ENCODE data around the gene SCAF4. TPM values are rescaled to one million over a fixed set of nuclear protein-coding genes. Genes with fewer than 3 reads are reported as not detected.

SCAF4 gene
- total and polyA plus RNA-seq, 5 donors from 2014 or later: 15.8 to 70.9 (median 20.6) TPM

GRCh38 chr21:31728952-31729351 is 3.0 kb downstream of the SCAF4 start:
- Mint-ChIP-seq H3K4me1 (peaks cover 15 to 35% (median 19%) of the 10 kb centered on the region in 4 donors), H3K27ac (no peak overlapping the region), H3K27me3 (no peaks in the 10 kb centered on the region), H3K4me3 (no peak overlapping the region), H3K9me3 (peaks cover 0 to 2% (median 0%) of the 10 kb centered on the region in 7 donors), H3K36me3 (no peaks in the 10 kb centered on the region)
- H3K4me1 ChIP-seq (ENCODE audit: control insufficient read depth, insufficient read depth, low read length, poor library complexity, severe bottlenecking): peaks cover 65% of the 10 kb centered on the region
- peak overlapping the region; percentile 91 for H3K4me3 ChIP-seq (ENCODE audit: low read depth, low read length)
- ATAC-seq (ENCODE audit: low read depth in 2 of 2) (no peak), DNase-seq (no peak)
- H3K27ac ChIP-seq (ENCODE audit: insufficient read depth, low read length, poor library complexity, severe bottlenecking): no peak overlapping the region
- no peaks in the 10 kb centered on the region for H3K36me3 ChIP-seq (ENCODE audit: control insufficient read depth, insufficient read depth, low read length)
- no peaks in the 10 kb centered on the region for H3K27me3 ChIP-seq (ENCODE audit: control insufficient read depth, insufficient read depth, low read length)
- H3K9me3 ChIP-seq (ENCODE audit: control insufficient read depth in 2 of 2, low read length in 2 of 2): no peaks in the 10 kb centered on the region

- H3K9me3 ChIP-seq (ENCODE audit: control insufficient read depth in 2 of 2, low read length in 2 of 2): no peaks in the 10 kb centered on the region
- no peak overlapping the region for H3K4me3 Mint-ChIP-seq
- H3K27me3 Mint-ChIP-seq: no peaks in the 10 kb centered on the region
- H3K27ac ChIP-seq (ENCODE audit: insufficient read depth, low read length, poor library complexity, severe bottlenecking): no peak overlapping the region
- H3K36me3 Mint-ChIP-seq: no peaks in the 10 kb centered on the region
- H3K36me3 ChIP-seq (ENCODE audit: control insufficient read depth, insufficient read depth, low read length): no peaks in the 10 kb centered on the region
- no peak overlapping the region for H3K27ac Mint-ChIP-seq
- no peaks in the 10 kb centered on the region for H3K27me3 ChIP-seq (ENCODE audit: control insufficient read depth, insufficient read depth, low read length)
- H3K4me3 ChIP-seq (ENCODE audit: low read depth, low read length): peak overlapping the region; percentile 5
- no peak for DNase-seq
- ATAC-seq (ENCODE audit: low read depth in 2 of 2): no peak
- peaks cover 20 to 43% (median 25%) of the 10 kb centered on the region in 4 donors for H3K4me1 Mint-ChIP-seq
- peaks cover 0 to 2% (median 0%) of the 10 kb centered on the region in 7 donors for H3K9me3 Mint-ChIP-seq
- H3K4me1 ChIP-seq (ENCODE audit: control insufficient read depth, insufficient read depth, low read length, poor library complexity, severe bottlenecking): peaks cover 58% of the 10 kb centered on the region
These were observed 3.7 kb downstream of the SCAF4 start for GRCh38 chr21:31728191-31728590.

- Histone ChIP-seq H3K4me1 (ENCODE audit: control insufficient read depth, insufficient read depth, low read length, poor library complexity, severe bottlenecking) (peaks cover 55% of the 10 kb centered on the region), H3K9me3 (ENCODE audit: control insufficient read depth in 2 of 2, low read length in 2 of 2) (no peaks in the 10 kb centered on the region), H3K27ac (ENCODE audit: insufficient read depth, low read length, poor library complexity, severe bottlenecking) (no peak overlapping the region), H3K4me3 (ENCODE audit: low read depth, low read length) (no peak overlapping the region), H3K27me3 (ENCODE audit: control insufficient read depth, insufficient read depth, low read length) (no peaks in the 10 kb centered on the region), H3K36me3 (ENCODE audit: control insufficient read depth, insufficient read depth, low read length) (no peaks in the 10 kb centered on the region)
- H3K4me3 Mint-ChIP-seq: peak overlapping the region in 1 of 4 donors; percentile 32
- no peak for DNase-seq
- ATAC-seq (ENCODE audit: low read depth in 2 of 2): no peak
- no peak overlapping the region for H3K27ac Mint-ChIP-seq
- no peaks in the 10 kb centered on the region for H3K27me3 Mint-ChIP-seq
- H3K4me1 Mint-ChIP-seq: peaks cover 20 to 53% (median 30%) of the 10 kb centered on the region in 4 donors
- H3K36me3 Mint-ChIP-seq: no peaks in the 10 kb centered on the region
- H3K9me3 Mint-ChIP-seq: peaks cover 0 to 2% (median 0%) of the 10 kb centered on the region in 7 donors
These were observed 4.7 kb downstream of the SCAF4 start for GRCh38 chr21:31727181-31727580.

GRCh38 chr21:31726407-31726806 is 5.5 kb downstream of the SCAF4 start:
- Mint-ChIP-seq H3K4me1 (peaks cover 22 to 61% (median 35%) of the 10 kb centered on the region in 4 donors), H3K9me3 (peaks cover 0 to 2% (median 0%) of the 10 kb centered on the region in 7 donors), H3K4me3 (peak overlapping the region in 1 of 4 donors; percentile 31), H3K27ac (no peak overlapping the region), H3K27me3 (no peaks in the 10 kb centered on the region), H3K36me3 (no peaks in the 10 kb centered on the region)
- H3K36me3 ChIP-seq (ENCODE audit: control insufficient read depth, insufficient read depth, low read length): no peaks in the 10 kb centered on the region
- peaks cover 57% of the 10 kb centered on the region for H3K4me1 ChIP-seq (ENCODE audit: control insufficient read depth, insufficient read depth, low read length, poor library complexity, severe bottlenecking)
- no peaks in the 10 kb centered on the region for H3K9me3 ChIP-seq (ENCODE audit: control insufficient read depth in 2 of 2, low read length in 2 of 2)
- DNase-seq (no peak), ATAC-seq (ENCODE audit: low read depth in 2 of 2) (no peak)
- no peak overlapping the region for H3K27ac ChIP-seq (ENCODE audit: insufficient read depth, low read length, poor library complexity, severe bottlenecking)
- no peaks in the 10 kb centered on the region for H3K27me3 ChIP-seq (ENCODE audit: control insufficient read depth, insufficient read depth, low read length)
- peak overlapping the region; percentile 23 for H3K4me3 ChIP-seq (ENCODE audit: low read depth, low read length)

GRCh38 chr21:31725202-31725839 is 6.6 kb downstream of the SCAF4 start:
- Mint-ChIP-seq H3K9me3 (no peaks in the 10 kb centered on the region), H3K4me3 (peak overlapping the region; percentile 18 to 73 (median 51)), H3K4me1 (peaks cover 31 to 69% (median 44%) of the 10 kb centered on the region in 4 donors), H3K27me3 (no peaks in the 10 kb centered on the region), H3K27ac (peak overlapping the region; percentile 25 to 65 (median 27)), H3K36me3 (no peaks in the 10 kb centered on the region)
- Histone ChIP-seq H3K9me3 (ENCODE audit: control insufficient read depth in 2 of 2, low read length in 2 of 2) (no peaks in the 10 kb centered on the region), H3K4me1 (ENCODE audit: control insufficient read depth, insufficient read depth, low read length, poor library complexity, severe bottlenecking) (peaks cover 56% of the 10 kb centered on the region), H3K27me3 (ENCODE audit: control insufficient read depth, insufficient read depth, low read length) (no peaks in the 10 kb centered on the region), H3K4me3 (ENCODE audit: low read depth, low read length) (peak overlapping the region; percentile 64), H3K36me3 (ENCODE audit: control insufficient read depth, insufficient read depth, low read length) (no peaks in the 10 kb centered on the region), H3K27ac (ENCODE audit: insufficient read depth, low read length, poor library complexity, severe bottlenecking) (no peak overlapping the region)
- ATAC-seq (ENCODE audit: low read depth in 2 of 2) (no peak), DNase-seq (no peak)

- Mint-ChIP-seq H3K36me3 (peaks cover 5% of the 10 kb centered on the region), H3K27me3 (no peaks in the 10 kb centered on the region), H3K9me3 (no peaks in the 10 kb centered on the region), H3K27ac (peak overlapping the region in 1 of 3 donors; percentile 65), H3K4me1 (peaks cover 37 to 69% (median 50%) of the 10 kb centered on the region in 4 donors), H3K4me3 (peak overlapping the region in 3 of 4 donors; percentile 10 to 55 (median 47))
- Histone ChIP-seq H3K9me3 (ENCODE audit: control insufficient read depth in 2 of 2, low read length in 2 of 2) (no peaks in the 10 kb centered on the region), H3K27ac (ENCODE audit: insufficient read depth, low read length, poor library complexity, severe bottlenecking) (no peak overlapping the region), H3K27me3 (ENCODE audit: control insufficient read depth, insufficient read depth, low read length) (no peaks in the 10 kb centered on the region), H3K36me3 (ENCODE audit: control insufficient read depth, insufficient read depth, low read length) (no peaks in the 10 kb centered on the region), H3K4me1 (ENCODE audit: control insufficient read depth, insufficient read depth, low read length, poor library complexity, severe bottlenecking) (peaks cover 52% of the 10 kb centered on the region), H3K4me3 (ENCODE audit: low read depth, low read length) (peak overlapping the region; percentile 64)
- no peak for ATAC-seq (ENCODE audit: low read depth in 2 of 2)
- no peak for DNase-seq
These were observed 7.4 kb downstream of the SCAF4 start for GRCh38 chr21:31724552-31724951.

- peak overlapping the region; percentile 37 for H3K4me3 ChIP-seq (ENCODE audit: low read depth, low read length)
- peaks cover 34% of the 10 kb centered on the region for H3K4me1 ChIP-seq (ENCODE audit: control insufficient read depth, insufficient read depth, low read length, poor library complexity, severe bottlenecking)
- Mint-ChIP-seq H3K4me1 (peaks cover 50 to 91% (median 67%) of the 10 kb centered on the region in 4 donors), H3K27ac (peak overlapping the region; percentile 1 to 77 (median 12)), H3K9me3 (no peaks in the 10 kb centered on the region), H3K27me3 (no peaks in the 10 kb centered on the region), H3K4me3 (peak overlapping the region; percentile 67 to 83 (median 71)), H3K36me3 (peaks cover 12% of the 10 kb centered on the region)
- DNase-seq (no peak), ATAC-seq (ENCODE audit: low read depth in 2 of 2) (no peak)
- H3K9me3 ChIP-seq (ENCODE audit: control insufficient read depth in 2 of 2, low read length in 2 of 2): no peaks in the 10 kb centered on the region
- no peaks in the 10 kb centered on the region for H3K27me3 ChIP-seq (ENCODE audit: control insufficient read depth, insufficient read depth, low read length)
- H3K27ac ChIP-seq (ENCODE audit: insufficient read depth, low read length, poor library complexity, severe bottlenecking): no peak overlapping the region
- H3K36me3 ChIP-seq (ENCODE audit: control insufficient read depth, insufficient read depth, low read length): no peaks in the 10 kb centered on the region
These were observed 10.5 kb downstream of the SCAF4 start for GRCh38 chr21:31721381-31721780.

GRCh38 chr21:31720739-31721138 is 11.2 kb downstream of the SCAF4 start:
- H3K27me3 ChIP-seq (ENCODE audit: control insufficient read depth, insufficient read depth, low read length): no peaks in the 10 kb centered on the region
- no peaks in the 10 kb centered on the region for H3K36me3 ChIP-seq (ENCODE audit: control insufficient read depth, insufficient read depth, low read length)
- Mint-ChIP-seq H3K27ac (peak overlapping the region in 2 of 3 donors; percentile 17 to 77), H3K9me3 (no peaks in the 10 kb centered on the region), H3K4me3 (peak overlapping the region in 3 of 4 donors; percentile 18 to 71 (median 23)), H3K4me1 (peaks cover 56 to 92% (median 73%) of the 10 kb centered on the region in 4 donors), H3K27me3 (no peaks in the 10 kb centered on the region), H3K36me3 (peaks cover 12% of the 10 kb centered on the region)
- peaks cover 36% of the 10 kb centered on the region for H3K4me1 ChIP-seq (ENCODE audit: control insufficient read depth, insufficient read depth, low read length, poor library complexity, severe bottlenecking)
- ATAC-seq (ENCODE audit: low read depth in 2 of 2) (no peak), DNase-seq (no peak)
- H3K4me3 ChIP-seq (ENCODE audit: low read depth, low read length): no peak overlapping the region
- H3K27ac ChIP-seq (ENCODE audit: insufficient read depth, low read length, poor library complexity, severe bottlenecking): no peak overlapping the region
- no peaks in the 10 kb centered on the region for H3K9me3 ChIP-seq (ENCODE audit: control insufficient read depth in 2 of 2, low read length in 2 of 2)
